AG04450 (cell line): ENCODE data around the gene ITIH3. TPM values are rescaled to one million over a fixed set of nuclear protein-coding genes. Genes with fewer than 3 reads are reported as not detected.

Experiments used
- CTCF ChIA-PET: fragments of 300-600, 350-600 bp; formaldehyde crosslinking; extraction: SDS; loops from one replicate; lab custom pipeline; 2022; ENCODE audit warnings: antibody characterized with exemption, inconsistent platforms; lab: Charles Lee
- POLR2A ChIA-PET: fragments of 350-600 bp; formaldehyde crosslinking; extraction: SDS; loops from one replicate; lab custom pipeline; 2021; ENCODE audit warnings: antibody characterized with exemption, inconsistent platforms; lab: Yijun Ruan, JAX
- DNase-seq: peaks from one replicate; pipeline ENCODE4 v3.0.0-alpha.2; 2011; ENCODE audit warnings: low read depth, low spot score
- H3K27ac ChIP-seq: one replicate; pipeline ENCODE4 v1.5.1; 2012; ENCODE audit warnings: low read depth, low read length, control low read depth
- H3K27me3 ChIP-seq: one replicate; pipeline ENCODE4 v1.6.0; 2012; ENCODE audit warnings: low read length; ENCODE audit not compliant: control insufficient read depth, insufficient read depth
- H3K4me3 ChIP-seq: 2 replicates; pipeline ENCODE4 v1.5.1; 2011; ENCODE audit warnings: mild to moderate bottlenecking, low read depth, low read length, control low read depth
- H3K9me3 ChIP-seq: 2 replicates; pipeline ENCODE4 v1.5.1; 2012; ENCODE audit warnings: low read length; ENCODE audit not compliant: control insufficient read depth, insufficient read depth
- CTCF ChIP-seq: IDR thresholded peaks from 2 replicates; pipeline ENCODE4 v1.5.1; 2011; ENCODE audit warnings: low read depth, low read length, control low read depth, inconsistent platforms
- polyA plus RNA-seq: library from polyadenylated mRNA; depleted of rRNA; stranded (reverse); fragments of >200 nt; gene quantifications from 2 replicates; pipeline ENCODE4 v1.2.3, GENCODE V29; 2011

Gene ITIH3
- polyA plus RNA-seq, 1 experiment, result 0.72 TPM

GRCh38 chr3:52839892-52840545 lies 45.4 kb downstream of the ITIH3 start:
- Histone ChIP-seq H3K4me3 (no peak overlapping the region), H3K27ac (no peak overlapping the region), H3K27me3 (no peaks in the 10 kb centered on the region), H3K9me3 (no peaks in the 10 kb centered on the region)
- CTCF ChIA-PET, result interaction anchor here (1.4 kb wide), 1 partner anchor 19 kb away, joined by 3 read pairs; no protein-coding TSS in a partner anchor
- POLR2A ChIA-PET, result no interaction called here
- DNase-seq, result no peak
- TF ChIP-seq CTCF, result no peak

GRCh38 chr3:52841211-52841980 lies 46.8 kb downstream of the ITIH3 start:
- no peak for DNase-seq
- H3K27me3 ChIP-seq, result no peaks in the 10 kb centered on the region
- no peak overlapping the region for H3K4me3 ChIP-seq
- CTCF ChIA-PET, result no interaction called here
- no peak overlapping the region for H3K27ac ChIP-seq
- H3K9me3 ChIP-seq, result no peaks in the 10 kb centered on the region
- POLR2A ChIA-PET, result interaction anchor here (0.7 kb wide), 1 partner anchor 11 kb away, joined by 3 read pairs; no protein-coding TSS in a partner anchor
- TF ChIP-seq CTCF, result no peak

- no peak overlapping the region for H3K4me3 ChIP-seq
- H3K27ac ChIP-seq, result no peak overlapping the region
- no peak for DNase-seq
- CTCF ChIA-PET, result no interaction called here
- H3K9me3 ChIP-seq, result no peaks in the 10 kb centered on the region
- no peak for TF ChIP-seq CTCF
- no peaks in the 10 kb centered on the region for H3K27me3 ChIP-seq
- POLR2A ChIA-PET, result no interaction called here
Measured at GRCh38 chr3:52841981-52842340, 47.4 kb downstream of the ITIH3 start.

GRCh38 chr3:52842424-52842823 lies 47.8 kb downstream of the ITIH3 start:
- no peak for TF ChIP-seq CTCF
- POLR2A ChIA-PET, result no interaction called here
- DNase-seq, result no peak
- Histone ChIP-seq H3K4me3 (no peak overlapping the region), H3K9me3 (no peaks in the 10 kb centered on the region), H3K27me3 (no peaks in the 10 kb centered on the region), H3K27ac (no peak overlapping the region)
- CTCF ChIA-PET, result interaction anchor here (1.1 kb wide), 1 partner anchor 268 kb away, joined by 3 read pairs; no protein-coding TSS in a partner anchor
